ENCODE results near the gene ASTN2. TPM values are rescaled to one million over a fixed set of nuclear protein-coding genes. Genes with fewer than 3 reads are reported as not detected.

Gene ASTN2
- total and polyA plus RNA-seq, 9 of the 15 experiments (the other 6 are each of a cell fraction or from before 2014, with no cell fraction given): 0.56 to 3.5 (median 1.9) TPM

DNA sequence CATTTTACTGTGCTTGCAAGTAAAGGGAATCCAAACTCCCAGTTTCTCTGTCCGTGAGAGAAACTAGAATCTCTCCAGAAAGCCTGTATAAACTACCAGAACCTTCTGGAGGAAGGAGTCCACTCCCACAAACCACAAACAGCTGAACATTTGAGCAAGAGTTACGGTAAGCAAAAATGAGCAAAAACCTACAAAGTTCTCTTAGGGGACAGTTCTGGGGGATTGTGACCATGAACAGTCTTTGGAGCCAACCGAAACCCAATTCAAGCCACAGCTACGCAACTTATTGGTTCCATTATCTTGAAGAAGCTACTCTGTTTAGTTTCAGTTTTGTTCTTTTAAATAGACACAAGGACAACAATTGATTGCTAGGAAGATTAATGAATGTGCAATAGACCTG is 330.6 kb downstream of the ASTN2 start (continued):
- TF ChIP-seq, protein P1, sequence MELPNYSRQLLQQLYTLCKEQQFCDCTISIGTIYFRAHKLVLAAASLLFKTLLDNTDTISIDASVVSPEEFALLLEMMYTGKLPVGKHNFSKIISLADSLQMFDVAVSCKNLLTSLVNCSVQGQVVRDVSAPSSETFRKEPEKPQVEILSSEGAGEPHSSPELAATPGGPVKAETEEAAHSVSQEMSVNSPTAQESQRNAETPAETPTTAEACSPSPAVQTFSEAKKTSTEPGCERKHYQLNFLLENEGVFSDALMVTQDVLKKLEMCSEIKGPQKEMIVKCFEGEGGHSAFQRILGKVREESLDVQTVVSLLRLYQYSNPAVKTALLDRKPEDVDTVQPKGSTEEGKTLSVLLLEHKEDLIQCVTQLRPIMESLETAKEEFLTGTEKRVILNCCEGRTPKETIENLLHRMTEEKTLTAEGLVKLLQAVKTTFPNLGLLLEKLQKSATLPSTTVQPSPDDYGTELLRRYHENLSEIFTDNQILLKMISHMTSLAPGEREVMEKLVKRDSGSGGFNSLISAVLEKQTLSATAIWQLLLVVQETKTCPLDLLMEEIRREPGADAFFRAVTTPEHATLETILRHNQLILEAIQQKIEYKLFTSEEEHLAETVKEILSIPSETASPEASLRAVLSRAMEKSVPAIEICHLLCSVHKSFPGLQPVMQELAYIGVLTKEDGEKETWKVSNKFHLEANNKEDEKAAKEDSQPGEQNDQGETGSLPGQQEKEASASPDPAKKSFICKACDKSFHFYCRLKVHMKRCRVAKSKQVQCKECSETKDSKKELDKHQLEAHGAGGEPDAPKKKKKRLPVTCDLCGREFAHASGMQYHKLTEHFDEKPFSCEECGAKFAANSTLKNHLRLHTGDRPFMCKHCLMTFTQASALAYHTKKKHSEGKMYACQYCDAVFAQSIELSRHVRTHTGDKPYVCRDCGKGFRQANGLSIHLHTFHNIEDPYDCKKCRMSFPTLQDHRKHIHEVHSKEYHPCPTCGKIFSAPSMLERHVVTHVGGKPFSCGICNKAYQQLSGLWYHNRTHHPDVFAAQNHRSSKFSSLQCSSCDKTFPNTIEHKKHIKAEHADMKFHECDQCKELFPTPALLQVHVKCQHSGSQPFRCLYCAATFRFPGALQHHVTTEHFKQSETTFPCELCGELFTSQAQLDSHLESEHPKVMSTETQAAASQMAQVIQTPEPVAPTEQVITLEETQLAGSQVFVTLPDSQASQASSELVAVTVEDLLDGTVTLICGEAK (IDR thresholded peaks at IDR 0.05): no peak
- TF ChIP-seq, protein P1 (CRISPR knock-in tag; IDR thresholded peaks at IDR 0.05): no peak
- TF ChIP-seq CHD1 (IDR thresholded peaks at IDR 0.05; ENCODE audit: low read length): no peak
- TF ChIP-seq, protein P2, sequence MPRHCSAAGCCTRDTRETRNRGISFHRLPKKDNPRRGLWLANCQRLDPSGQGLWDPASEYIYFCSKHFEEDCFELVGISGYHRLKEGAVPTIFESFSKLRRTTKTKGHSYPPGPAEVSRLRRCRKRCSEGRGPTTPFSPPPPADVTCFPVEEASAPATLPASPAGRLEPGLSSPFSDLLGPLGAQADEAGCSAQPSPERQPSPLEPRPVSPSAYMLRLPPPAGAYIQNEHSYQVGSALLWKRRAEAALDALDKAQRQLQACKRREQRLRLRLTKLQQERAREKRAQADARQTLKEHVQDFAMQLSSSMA (CRISPR knock-in tag; IDR thresholded peaks at IDR 0.05): no peak
- no peak for TF ChIP-seq TCF7L2 (IDR thresholded peaks at IDR 0.05; ENCODE audit: low read depth, low read length)
- TF ChIP-seq KLF13 (tag; IDR thresholded peaks at IDR 0.05; ENCODE audit: borderline replicate concordance, low read depth): no peak
- no peak for TF ChIP-seq ZFP36 (IDR thresholded peaks at IDR 0.05; ENCODE audit: low read depth, low read length, partially characterized antibody)
- TF ChIP-seq HDAC2 (IDR thresholded peaks at IDR 0.05): no peak
- TF ChIP-seq NCOA1 (IDR thresholded peaks at IDR 0.05; ENCODE audit: low read depth): no peak
- TF ChIP-seq POLR2H (tag; IDR thresholded peaks at IDR 0.05; ENCODE audit: low read depth): no peak
- TF ChIP-seq, protein P3, sequence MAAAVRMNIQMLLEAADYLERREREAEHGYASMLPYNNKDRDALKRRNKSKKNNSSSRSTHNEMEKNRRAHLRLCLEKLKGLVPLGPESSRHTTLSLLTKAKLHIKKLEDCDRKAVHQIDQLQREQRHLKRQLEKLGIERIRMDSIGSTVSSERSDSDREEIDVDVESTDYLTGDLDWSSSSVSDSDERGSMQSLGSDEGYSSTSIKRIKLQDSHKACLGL (CRISPR knock-in tag; IDR thresholded peaks at IDR 0.05; ENCODE audit: borderline replicate concordance, poor library complexity, severe bottlenecking): no peak
- no peak for TF ChIP-seq MTA3 (IDR thresholded peaks at IDR 0.05; ENCODE audit: borderline replicate concordance)

Measured in K562 (cell line).